HFF-Myc (cell line): ENCODE results near the gene CUL4A.
"Not testable (repeated sequence)": the region's sequence is repeated elsewhere in the genome, so short reads cannot be mapped to it uniquely, and the experiment has no call there.

Source experiments
- DNase-seq: peaks from one replicate; pipeline ENCODE4 v3.0.0-alpha.2; 2011; ENCODE audit warnings: low read depth; ENCODE audit errors: extremely low read depth
- H3K4me3 ChIP-seq: replicated peaks from 2 replicates; pipeline ENCODE4 v1.5.1; 2011; ENCODE audit warnings: low read depth, mild to moderate bottlenecking, control low read depth, low read length
- TF ChIP-seq, protein P1 (sequence below): IDR thresholded peaks from 2 replicates; pipeline ENCODE4 v1.5.1; 2012; ENCODE audit warnings: mild to moderate bottlenecking, low read depth, low read length, control low read depth; ENCODE audit errors: missing control alignments

The CUL4A gene

GRCh38 chr13:113245849-113246796 is 36.7 kb downstream of the CUL4A start:
- no peak overlapping the region for H3K4me3 ChIP-seq
- no peak for DNase-seq
- TF ChIP-seq, protein P1, sequence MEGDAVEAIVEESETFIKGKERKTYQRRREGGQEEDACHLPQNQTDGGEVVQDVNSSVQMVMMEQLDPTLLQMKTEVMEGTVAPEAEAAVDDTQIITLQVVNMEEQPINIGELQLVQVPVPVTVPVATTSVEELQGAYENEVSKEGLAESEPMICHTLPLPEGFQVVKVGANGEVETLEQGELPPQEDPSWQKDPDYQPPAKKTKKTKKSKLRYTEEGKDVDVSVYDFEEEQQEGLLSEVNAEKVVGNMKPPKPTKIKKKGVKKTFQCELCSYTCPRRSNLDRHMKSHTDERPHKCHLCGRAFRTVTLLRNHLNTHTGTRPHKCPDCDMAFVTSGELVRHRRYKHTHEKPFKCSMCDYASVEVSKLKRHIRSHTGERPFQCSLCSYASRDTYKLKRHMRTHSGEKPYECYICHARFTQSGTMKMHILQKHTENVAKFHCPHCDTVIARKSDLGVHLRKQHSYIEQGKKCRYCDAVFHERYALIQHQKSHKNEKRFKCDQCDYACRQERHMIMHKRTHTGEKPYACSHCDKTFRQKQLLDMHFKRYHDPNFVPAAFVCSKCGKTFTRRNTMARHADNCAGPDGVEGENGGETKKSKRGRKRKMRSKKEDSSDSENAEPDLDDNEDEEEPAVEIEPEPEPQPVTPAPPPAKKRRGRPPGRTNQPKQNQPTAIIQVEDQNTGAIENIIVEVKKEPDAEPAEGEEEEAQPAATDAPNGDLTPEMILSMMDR, result peak; percentile 18

- no peak overlapping the region for H3K4me3 ChIP-seq
- TF ChIP-seq, protein P1, result no peak
- no peak for DNase-seq
Measured at GRCh38 chr13:113252516-113253095, 43.2 kb downstream of the CUL4A start.

- H3K4me3 ChIP-seq, DNase-seq: not testable (repeated sequence)
Measured at GRCh38 chr13:113257908-113258307, 48.5 kb downstream of the CUL4A start.

DNA sequence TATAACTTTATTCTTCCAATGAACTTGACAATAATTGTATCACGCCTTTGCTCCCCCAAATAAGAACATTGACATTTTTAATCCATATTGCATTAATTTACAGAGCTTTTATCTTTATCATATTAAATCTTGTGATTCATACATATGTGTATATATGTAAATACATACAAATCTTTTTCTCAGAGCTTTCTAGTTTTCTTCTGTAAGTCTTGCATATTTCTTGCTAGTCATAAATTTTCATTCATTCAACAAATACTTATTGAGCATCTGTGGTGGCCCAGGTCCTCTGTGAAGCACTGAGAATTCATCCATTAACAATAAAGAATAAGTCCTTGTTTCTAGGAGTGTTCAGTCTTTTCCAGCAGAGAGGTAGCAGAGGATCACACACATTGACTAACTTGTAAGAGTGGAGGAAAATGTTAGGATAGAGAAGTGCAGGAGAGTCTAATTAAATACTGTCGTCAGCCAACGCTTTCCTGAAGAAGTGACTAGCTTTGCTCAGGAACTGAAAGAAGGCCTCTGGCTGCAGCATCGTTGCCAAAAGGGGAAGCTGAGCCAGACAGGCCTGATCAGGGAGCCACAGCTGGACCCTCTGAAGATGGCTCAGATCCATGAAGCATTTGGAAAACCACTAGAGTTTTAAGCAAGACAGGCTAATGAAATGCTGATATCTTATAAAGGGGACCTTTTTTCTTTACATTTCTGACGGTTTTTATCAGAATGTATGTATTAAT is 49.1 kb downstream of the CUL4A start:
- TF ChIP-seq, protein P1, result no peak
- DNase-seq, result no peak
- no peak overlapping the region for H3K4me3 ChIP-seq

DNA sequence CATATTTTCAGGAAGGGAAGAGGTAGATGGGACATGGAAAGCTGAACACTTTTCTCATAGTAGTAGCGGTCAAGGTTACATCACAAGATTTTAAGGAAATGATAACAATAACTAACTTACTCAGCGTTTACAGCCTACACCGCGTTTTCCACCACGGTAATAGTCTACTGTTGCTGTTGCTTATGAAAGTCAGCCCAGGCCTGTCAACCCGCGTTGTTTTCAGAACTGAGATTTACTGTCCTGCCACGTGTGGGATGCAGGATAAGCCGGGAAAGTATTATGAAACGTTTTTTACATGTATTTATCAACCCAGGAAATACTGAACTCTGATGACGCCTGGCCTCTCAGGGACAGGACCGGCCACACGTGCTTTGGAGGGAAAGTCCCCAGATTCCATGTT is 51.6 kb downstream of the CUL4A start:
- TF ChIP-seq, protein P1, result no peak
- no peak for DNase-seq
- H3K4me3 ChIP-seq, result no peak overlapping the region

GRCh38 chr13:113263016-113263415 is 53.6 kb downstream of the CUL4A start:
- not testable (repeated sequence) for DNase-seq, H3K4me3 ChIP-seq

GRCh38 chr13:113267642-113268405 is 58.4 kb downstream of the CUL4A start:
- DNase-seq, result no peak
- TF ChIP-seq, protein P1, result no peak
- H3K4me3 ChIP-seq, result no peak overlapping the region
